NCI-H1105 treated with DMSO at 0.1 percent for 48 hours (cell line): Measurements from ENCODE around the gene PLCB1.

Experiments
- DNase-seq: peaks from one replicate; lab custom pipeline; 2025; lab: John Stamatoyannopoulos, UW

Gene PLCB1

GRCh38 chr20:8212286-8212685 is 80.2 kb downstream of the PLCB1 start:
- no peak for DNase-seq

GRCh38 chr20:8213270-8213669 is 81.2 kb downstream of the PLCB1 start:
- no peak for DNase-seq

GRCh38 chr20:8213831-8214587 is 81.9 kb downstream of the PLCB1 start:
- no peak for DNase-seq

GRCh38 chr20:8215361-8215781 is 83.3 kb downstream of the PLCB1 start:
- peak; percentile 51 for DNase-seq

GRCh38 chr20:8216375-8217200 is 84.5 kb downstream of the PLCB1 start:
- no peak for DNase-seq

GRCh38 chr20:8218861-8219260 is 86.8 kb downstream of the PLCB1 start:
- DNase-seq, result no peak

- DNase-seq, result no peak
Observed at GRCh38 chr20:8219403-8219802, 87.3 kb downstream of the PLCB1 start.

- no peak for DNase-seq
Observed at GRCh38 chr20:8220716-8221115, 88.7 kb downstream of the PLCB1 start.

- DNase-seq, result no peak
Observed at GRCh38 chr20:8221887-8222419, 89.9 kb downstream of the PLCB1 start.

GRCh38 chr20:8223091-8223870 is 91.2 kb downstream of the PLCB1 start:
- DNase-seq, result no peak

GRCh38 chr20:8225658-8226057 is 93.6 kb downstream of the PLCB1 start:
- no peak for DNase-seq

- no peak for DNase-seq
Observed at GRCh38 chr20:8226106-8226505, 94.0 kb downstream of the PLCB1 start.

GRCh38 chr20:8227293-8227692 is 95.2 kb downstream of the PLCB1 start:
- no peak for DNase-seq

- DNase-seq, result no peak
Observed at GRCh38 chr20:8228315-8228714, 96.2 kb downstream of the PLCB1 start.

- no peak for DNase-seq
Observed at GRCh38 chr20:8229090-8229489, 97.0 kb downstream of the PLCB1 start.

- no peak for DNase-seq
Observed at GRCh38 chr20:8231038-8231437, 99.0 kb downstream of the PLCB1 start.

- DNase-seq, result no peak
Observed at GRCh38 chr20:8232332-8232731, 100.3 kb downstream of the PLCB1 start.

- DNase-seq, result no peak
Observed at GRCh38 chr20:8234580-8234979, 102.5 kb downstream of the PLCB1 start.

- no peak for DNase-seq
Observed at GRCh38 chr20:8242066-8242465, 110.0 kb downstream of the PLCB1 start.

GRCh38 chr20:8242827-8243724 is 111.0 kb downstream of the PLCB1 start:
- DNase-seq, result no peak

GRCh38 chr20:8244637-8245036 is 112.6 kb downstream of the PLCB1 start:
- DNase-seq, result no peak
